K562 (cell line): ENCODE results near the gene PRTN3. TPM values are rescaled to one million over a fixed set of nuclear protein-coding genes. Genes with fewer than 3 reads are reported as not detected.
A peak's percentile ranks its signal among the peaks of the same experiment; 100 is the strongest.

Experiments used
- ATAC-seq: fragments of 200-7000 bp; cut with Tn5 transposase; 3 replicates; pipeline ENCODE4 v1.9.1; 2020; ENCODE audit warnings: moderate library complexity
- BruUV-seq: library from RNA; stranded (reverse); fragments of 400-500 nt; replicated peaks from 2 replicates; lab custom pipeline; 2021; lab: Mats Ljungman, UMichigan
- CTCF ChIA-PET: fragments of 300-600 bp; formaldehyde crosslinking; extraction: SDS; loops from one replicate; lab custom pipeline; 2021; ENCODE audit warnings: low intra/inter-chr PET ratio; lab: Yijun Ruan, JAX
- POLR2A ChIA-PET: fragments of 300-600, 350-650 bp; sonication (Branson Sonifier 250); formaldehyde crosslinking; extraction: SDS; loops from one replicate; lab custom pipeline; 2021; ENCODE audit warnings: antibody characterized with exemption, inconsistent platforms; lab: Yijun Ruan, JAX
- DNase-seq, 4 experiments: peaks; one replicate each; pipeline versions ENCODE4 v3.0.0 to v3.0.0-alpha.2; 2011 to 2018; ENCODE audit warnings: low spot score in 3 of 4, mixed read lengths in 3 of 4; ENCODE audit errors: extremely low read depth in 1 of 4
- FAIRE-seq: peaks from 2 replicates; lab custom pipeline; 2011; peaks lifted over from hg19 to GRCh38; lab: Jason Lieb, UNC
- H2AFZ ChIP-seq: 2 replicates; pipeline ENCODE4 v1.6.0; 2011; ENCODE audit warnings: low read depth, low read length, control low read depth, inconsistent platforms
- H3K27ac ChIP-seq: fragments of 200-600 bp; 3 replicates; pipeline ENCODE4 v1.8.0; 2011; ENCODE audit warnings: low read depth, mild to moderate bottlenecking, control low read depth, inconsistent platforms, low read length, moderate library complexity, mixed read lengths; ENCODE audit errors: extremely low read depth
- H3K27me3 ChIP-seq, 2 experiments: fragments of 300-600 bp in 1 of 2; 2 replicates in 1 of 2; 3 replicates in 1 of 2; pipeline versions ENCODE4 v1.6.0 to v1.8.0; 2011; ENCODE audit warnings: inconsistent platforms in 2 of 2, low read length in 2 of 2, mild to moderate bottlenecking in 1 of 2, mixed read lengths in 1 of 2, moderate library complexity in 1 of 2; ENCODE audit not compliant: control insufficient read depth in 2 of 2, insufficient read depth in 2 of 2
- H3K36me3 ChIP-seq: fragments of 300-600 bp; 3 replicates; pipeline ENCODE4 v1.8.0; 2011; ENCODE audit warnings: mild to moderate bottlenecking, low read length, inconsistent platforms; ENCODE audit not compliant: control insufficient read depth, insufficient read depth
- H3K4me1 ChIP-seq, 2 experiments: fragments of 200-600 bp in 1 of 2; replicated peaks in 1 of 2; 2 replicates in 1 of 2; 3 replicates in 1 of 2; pipeline versions ENCODE4 v1.5.1 to v1.8.0; 2011; ENCODE audit warnings: inconsistent platforms in 2 of 2, low read length in 2 of 2, mild to moderate bottlenecking in 1 of 2, mixed read lengths in 1 of 2, moderate library complexity in 1 of 2; ENCODE audit not compliant: control insufficient read depth in 2 of 2, insufficient read depth in 2 of 2
- H3K4me2 ChIP-seq: 2 replicates; pipeline ENCODE4 v1.6.1; 2011; ENCODE audit warnings: low read length, control low read depth, inconsistent platforms, mixed read lengths; ENCODE audit not compliant: insufficient read depth
- H3K4me3 ChIP-seq: fragments of 200-600 bp; sonication (generic), shearing (Covaris generic); 2 replicates; pipeline ENCODE4 v1.5.1; 2016; ENCODE audit warnings: control low read depth, inconsistent platforms
- H3K79me2 ChIP-seq: fragments of 200-600 bp; 3 replicates; pipeline ENCODE4 v1.8.0; 2011; ENCODE audit warnings: low read length, inconsistent platforms; ENCODE audit not compliant: control insufficient read depth, insufficient read depth
- H3K9ac ChIP-seq, 2 experiments: 2 replicates each; pipeline versions ENCODE4 v1.6.0 to v1.6.1; 2011; ENCODE audit warnings: low read depth in 2 of 2, low read length in 2 of 2, control low read depth in 1 of 2, inconsistent platforms in 1 of 2, mild to moderate bottlenecking in 1 of 2, mixed read lengths in 1 of 2; ENCODE audit not compliant: insufficient read depth in 1 of 2
- H3K9me1 ChIP-seq: one replicate; pipeline ENCODE4 v1.6.0; 2011; ENCODE audit warnings: inconsistent platforms, mild to moderate bottlenecking, low read length, moderate library complexity; ENCODE audit not compliant: control insufficient read depth, insufficient read depth
- H3K9me3 ChIP-seq: replicated peaks from 2 replicates; pipeline ENCODE4 v1.5.1; 2011; ENCODE audit warnings: low read depth, low read length, inconsistent platforms; ENCODE audit not compliant: control insufficient read depth, insufficient read depth
- H4K20me1 ChIP-seq: replicated peaks from 2 replicates; pipeline ENCODE4 v1.6.1; 2011; ENCODE audit warnings: low read length, inconsistent platforms, mixed read lengths; ENCODE audit not compliant: control insufficient read depth, insufficient read depth
- ETV5 ChIP-seq: sonication (generic); formaldehyde crosslinking; IDR thresholded peaks from 2 replicates; pipeline ENCODE4 v1.4.0; 2020; ENCODE audit warnings: low read depth, mild to moderate bottlenecking, missing genetic modification reagents
- SP1 ChIP-seq: sonication (generic); formaldehyde crosslinking; IDR thresholded peaks from 2 replicates; pipeline ENCODE4 v1.8.1; 2022; ENCODE audit warnings: mild to moderate bottlenecking, missing genetic modification reagents
- SPI1 ChIP-seq: IDR thresholded peaks from 2 replicates; pipeline ENCODE4 v1.6.1; 2011; ENCODE audit warnings: low read depth, low read length, control low read depth, borderline replicate concordance
- ZNF217 ChIP-seq: sonication (generic); formaldehyde crosslinking; IDR thresholded peaks from 2 replicates; pipeline ENCODE4 v1.8.0; 2022; ENCODE audit warnings: mild to moderate bottlenecking, missing genetic modification reagents
- ZNF263 ChIP-seq: sonication (generic); formaldehyde crosslinking; IDR thresholded peaks from 2 replicates; pipeline ENCODE4 v1.8.0; 2022; ENCODE audit warnings: mild to moderate bottlenecking, missing genetic modification reagents, borderline replicate concordance
- ZNF589 ChIP-seq: fragments of 200-800 bp; sonication (Bioruptor generic); IDR thresholded peaks from 2 replicates; pipeline ENCODE4 v1.6.1; 2016; ENCODE audit warnings: low read depth, missing genetic modification characterization, missing compliant biosample characterization
- ZNF592 ChIP-seq: fragments of 450-650 bp; IDR thresholded peaks from 2 replicates; pipeline ENCODE4 v1.6.1; 2017; ENCODE audit warnings: antibody characterized with exemption, mild to moderate bottlenecking
- WGBS: fragments of 100-300 bp; shearing (Covaris generic); methylation state at CpG from one replicate; pipeline ENCODE4 v1.1.6; 2016; ENCODE audit warnings: low coverage, mixed read lengths; ENCODE audit not compliant: insufficient coverage; ENCODE audit errors: missing lambda C conversion rate; 5-methylcytosine and 5-hydroxymethylcytosine counted together
- in situ Hi-C: fragments of 300-500 bp; cut with MboI; formaldehyde crosslinking; loops from 4 replicates; pipeline ENCODE4 v1.15.0; 2018; ENCODE audit warnings: inconsistent platforms, mixed read lengths
- intact Hi-C: fragments of 100-400 bp; cut with micrococcal nuclease; formaldehyde crosslinking; loops from 2 replicates; pipeline ENCODE4 v1.14.2; 2022
- polyA plus RNA-seq, 8 experiments: library from polyadenylated mRNA; depleted of rRNA in 4 of 8; stranded (reverse) in 5 of 8; unstranded in 3 of 8; fragments of >200 nt; fragmentation: Nextera tagmentation in 2 of 8; fragmentation: Illumina TruSeq in 1 of 8; extraction: Ambion mirVana in 2 of 8; extraction: Trizol in 1 of 8; gene quantifications; 2 replicates each; pipeline versions ENCODE4 v1.2.1 to v1.2.3, GENCODE V29; 2011 to 2014; ENCODE audit warnings: inconsistent platforms in 1 of 8, missing spikeins in 1 of 8
- total RNA-seq, 7 experiments: library from RNA; depleted of rRNA in 6 of 7; stranded (reverse); fragments of >200 nt in 6 of 7; fragmentation: Illumina TruSeq in 2 of 7; extraction: Trizol in 2 of 7; gene quantifications; 2 replicates each; pipeline versions ENCODE4 v1.2.1 to v1.2.3, GENCODE V29; 2011 to 2021; ENCODE audit warnings: low replicate concordance in 1 of 7
- TF ChIP-seq, protein P1 (sequence below), 2 experiments: fragments of 450-650 bp; formaldehyde crosslinking in 1 of 2; IDR thresholded peaks; 2 replicates each; pipeline versions ENCODE4 v1.4.0 to v1.6.1; 2014 to 2020; ENCODE audit warnings: mild to moderate bottlenecking in 2 of 2, borderline replicate concordance in 1 of 2, low read depth in 1 of 2

The PRTN3 gene
- total and polyA plus RNA-seq, 9 of the 15 experiments (the other 6 are each of a cell fraction or from before 2014, with no cell fraction given): 0.14 to 0.86 (median 0.43) TPM; not detected in 3

DNA sequence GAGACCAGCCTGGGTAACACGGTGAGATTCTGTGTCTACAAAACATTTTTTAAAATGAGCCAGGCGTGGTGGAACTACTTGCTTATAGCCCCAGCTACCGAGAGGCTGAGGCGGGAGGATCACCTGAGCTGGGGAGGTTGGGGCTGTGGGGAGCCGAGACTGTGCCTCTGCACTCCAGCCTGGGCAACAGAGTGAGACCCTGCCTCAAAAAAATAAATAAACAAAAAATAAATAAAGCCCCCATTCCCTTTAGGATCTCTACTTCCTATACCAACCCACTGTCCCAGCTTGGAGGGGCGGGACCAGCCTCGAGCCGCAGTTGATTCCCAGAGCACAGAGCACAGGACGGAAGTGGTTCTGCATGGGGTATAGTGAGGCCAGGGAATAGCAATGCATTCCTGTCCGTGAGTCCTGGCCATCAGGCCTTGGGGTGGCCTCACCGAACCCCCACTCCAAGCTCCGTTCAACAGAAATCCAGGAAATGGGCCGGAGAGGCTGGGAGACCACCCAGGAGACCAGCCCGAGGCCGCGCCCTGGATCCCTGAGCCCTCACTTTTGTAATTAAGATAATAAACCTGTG, 48.4 kb upstream of the PRTN3 start:
- peak overlapping the region; percentile 76 to 95 for H3K9ac ChIP-seq
- H4K20me1 ChIP-seq: no peaks in the 10 kb centered on the region
- peaks cover 18% of the 10 kb centered on the region; the same call in 2 of the 3 replicates for H3K79me2 ChIP-seq
- no peaks in the 10 kb centered on the region for H3K36me3 ChIP-seq
- ChIA-PET POLR2A (interaction anchor here (0.6 to 1.4 kb wide), 2 partner anchors 62 to 115 kb away, joined by 3 to 5 read pairs; no protein-coding TSS in a partner anchor), CTCF (no interaction called here)
- H3K27ac ChIP-seq: peak overlapping the region; percentile 99
- TSS peak; percentile 70 for BruUV-seq
- intact Hi-C loops (no loop called here), in situ Hi-C loops (no loop called here)
- peak overlapping the region; percentile 79 for H3K4me2 ChIP-seq
- peak; percentile 13; the same call in 2 of the 3 replicates for ATAC-seq
- peaks cover 43 to 87% of the 10 kb centered on the region in 2 experiments for H3K4me1 ChIP-seq
- H3K4me3 ChIP-seq: peak overlapping the region; percentile 35
- peak in 1 of 4 experiments; percentile 75 for DNase-seq
- FAIRE-seq: no peak
- H3K9me1 ChIP-seq: no peaks in the 10 kb centered on the region
- H3K27me3 ChIP-seq: no peaks in the 10 kb centered on the region
- H3K9me3 ChIP-seq: peaks cover 3% of the 10 kb centered on the region; the same call in 1 of the 2 replicates
- 17% methylated on average over 16 of the region's 16 CpGs for WGBS
- H2AFZ ChIP-seq: peak overlapping the region; percentile 79
- TF ChIP-seq, protein P1, sequence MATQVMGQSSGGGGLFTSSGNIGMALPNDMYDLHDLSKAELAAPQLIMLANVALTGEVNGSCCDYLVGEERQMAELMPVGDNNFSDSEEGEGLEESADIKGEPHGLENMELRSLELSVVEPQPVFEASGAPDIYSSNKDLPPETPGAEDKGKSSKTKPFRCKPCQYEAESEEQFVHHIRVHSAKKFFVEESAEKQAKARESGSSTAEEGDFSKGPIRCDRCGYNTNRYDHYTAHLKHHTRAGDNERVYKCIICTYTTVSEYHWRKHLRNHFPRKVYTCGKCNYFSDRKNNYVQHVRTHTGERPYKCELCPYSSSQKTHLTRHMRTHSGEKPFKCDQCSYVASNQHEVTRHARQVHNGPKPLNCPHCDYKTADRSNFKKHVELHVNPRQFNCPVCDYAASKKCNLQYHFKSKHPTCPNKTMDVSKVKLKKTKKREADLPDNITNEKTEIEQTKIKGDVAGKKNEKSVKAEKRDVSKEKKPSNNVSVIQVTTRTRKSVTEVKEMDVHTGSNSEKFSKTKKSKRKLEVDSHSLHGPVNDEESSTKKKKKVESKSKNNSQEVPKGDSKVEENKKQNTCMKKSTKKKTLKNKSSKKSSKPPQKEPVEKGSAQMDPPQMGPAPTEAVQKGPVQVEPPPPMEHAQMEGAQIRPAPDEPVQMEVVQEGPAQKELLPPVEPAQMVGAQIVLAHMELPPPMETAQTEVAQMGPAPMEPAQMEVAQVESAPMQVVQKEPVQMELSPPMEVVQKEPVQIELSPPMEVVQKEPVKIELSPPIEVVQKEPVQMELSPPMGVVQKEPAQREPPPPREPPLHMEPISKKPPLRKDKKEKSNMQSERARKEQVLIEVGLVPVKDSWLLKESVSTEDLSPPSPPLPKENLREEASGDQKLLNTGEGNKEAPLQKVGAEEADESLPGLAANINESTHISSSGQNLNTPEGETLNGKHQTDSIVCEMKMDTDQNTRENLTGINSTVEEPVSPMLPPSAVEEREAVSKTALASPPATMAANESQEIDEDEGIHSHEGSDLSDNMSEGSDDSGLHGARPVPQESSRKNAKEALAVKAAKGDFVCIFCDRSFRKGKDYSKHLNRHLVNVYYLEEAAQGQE (IDR thresholded peaks at IDR 0.05; ENCODE audit: borderline replicate concordance): no peak
- TF ChIP-seq, protein P1 (CRISPR knock-in tag; IDR thresholded peaks at IDR 0.05; ENCODE audit: low read depth): no peak
- TF ChIP-seq ZNF589 (CRISPR knock-in tag) (peak; percentile 24; the same call in 1 of the 2 replicates), ETV5 (CRISPR knock-in tag) (peak; percentile 30; the same call in 1 of the 2 replicates), ZNF217 (no peak), ZNF263 (CRISPR knock-in tag) (0 out of 2 replicates have a peak, but pooled peaks have one; percentile 5), SPI1 (peak; percentile 77), SP1 (CRISPR knock-in tag) (peak; percentile 52; the same call in 1 of the 2 replicates), ZNF592 (peak; percentile 59)
